CD14-positive monocyte (primary cell): ENCODE results near the gene KLHDC10. TPM values are rescaled to one million over a fixed set of nuclear protein-coding genes. Genes with fewer than 3 reads are reported as not detected.
"Not testable (repeated sequence)": the region's sequence is repeated elsewhere in the genome, so short reads cannot be mapped to it uniquely, and the experiment has no call there.

Source experiments
- DNase-seq, 3 donors: peaks; one replicate each; pipeline ENCODE4 v3.0.0-alpha.2; 2011 to 2022
- H2AFZ ChIP-seq: 2 replicates; pipeline ENCODE4 v1.6.0; 2012; ENCODE audit warnings: mild to moderate bottlenecking, low read depth, low read length, inconsistent platforms; ENCODE audit not compliant: insufficient read depth, poor library complexity, severe bottlenecking
- H3K27ac ChIP-seq, 2 donors: 1 replicate in 1 of 2; 2 replicates in 1 of 2; pipeline ENCODE4 v1.5.1; 2012 to 2013; ENCODE audit warnings: low read length in 2 of 2, control low read depth in 1 of 2, inconsistent platforms in 1 of 2, low read depth in 1 of 2, mild to moderate bottlenecking in 1 of 2
- H3K27me3 ChIP-seq, 2 donors: one replicate each; pipeline versions ENCODE4 v1.6.0 to v1.6.1; 2011 to 2013; ENCODE audit warnings: low read length in 2 of 2; ENCODE audit not compliant: control insufficient read depth in 2 of 2, insufficient read depth in 2 of 2
- H3K36me3 ChIP-seq, 2 donors: replicated peaks in 1 of 2; 1 replicate in 1 of 2; 2 replicates in 1 of 2; pipeline versions ENCODE4 v1.5.1 to v1.6.1; 2012 to 2013; ENCODE audit warnings: low read length in 2 of 2, control low read depth in 1 of 2, inconsistent platforms in 1 of 2, mild to moderate bottlenecking in 1 of 2; ENCODE audit not compliant: insufficient read depth in 2 of 2, control insufficient read depth in 1 of 2
- H3K4me1 ChIP-seq, 2 donors: 1 replicate in 1 of 2; 2 replicates in 1 of 2; pipeline versions ENCODE4 v1.5.1 to v1.6.1; 2012 to 2013; ENCODE audit warnings: low read length in 2 of 2, control low read depth in 1 of 2, inconsistent platforms in 1 of 2, mild to moderate bottlenecking in 1 of 2, moderate library complexity in 1 of 2; ENCODE audit not compliant: insufficient read depth in 2 of 2, control insufficient read depth in 1 of 2
- H3K4me2 ChIP-seq: replicated peaks from 2 replicates; pipeline ENCODE3; 2012; ENCODE audit warnings: low read length, moderate library complexity, mild to moderate bottlenecking; ENCODE audit not compliant: poor library complexity, severe bottlenecking; ENCODE audit errors: extremely low read depth
- H3K4me3 ChIP-seq, 3 experiments: fragments of 200-600 bp in 1 of 3; sonication (generic) in 1 of 3; replicated peaks in 1 of 3; 1 replicate in 2 of 3; 2 replicates in 1 of 3; pipeline ENCODE4 v1.5.1; 2011 to 2013; ENCODE audit warnings: low read length in 3 of 3, mild to moderate bottlenecking in 3 of 3, control low read depth in 2 of 3, low read depth in 2 of 3, inconsistent platforms in 1 of 3, moderate library complexity in 1 of 3
- H3K79me2 ChIP-seq: 2 replicates; pipeline ENCODE4 v1.6.0; 2012; ENCODE audit warnings: mild to moderate bottlenecking, control low read depth, inconsistent platforms, low read length, moderate library complexity; ENCODE audit not compliant: insufficient read depth
- H3K9ac ChIP-seq: 2 replicates; pipeline ENCODE4 v1.6.0; 2017; ENCODE audit warnings: low read length, mild to moderate bottlenecking; ENCODE audit not compliant: insufficient read depth, poor library complexity, severe bottlenecking
- H3K9me3 ChIP-seq, 2 donors: replicated peaks in 1 of 2; 1 replicate in 1 of 2; 2 replicates in 1 of 2; pipeline versions ENCODE4 v1.5.1 to v1.6.1; 2012 to 2013; ENCODE audit warnings: low read length in 2 of 2, control low read depth in 1 of 2; ENCODE audit not compliant: control insufficient read depth in 1 of 2, insufficient read depth in 1 of 2
- H4K20me1 ChIP-seq: 2 replicates; pipeline ENCODE4 v1.6.0; 2012; ENCODE audit warnings: mild to moderate bottlenecking, low read length, control low read depth, moderate library complexity; ENCODE audit not compliant: insufficient read depth
- H3K27ac Mint-ChIP-seq, 7 donors: one replicate each; pipeline ENCODE4 v1.8.0; 2020; ENCODE audit warnings: mild to moderate bottlenecking in 7 of 7, mixed read lengths in 7 of 7, moderate library complexity in 6 of 7, inconsistent platforms in 2 of 7
- H3K27me3 Mint-ChIP-seq, 3 donors: one replicate each; pipeline ENCODE4 v1.8.0; 2021 to 2022; ENCODE audit warnings: low read depth in 3 of 3, mild to moderate bottlenecking in 3 of 3, mixed read lengths in 3 of 3, moderate library complexity in 3 of 3, inconsistent platforms in 1 of 3
- H3K36me3 Mint-ChIP-seq, 2 donors: one replicate each; pipeline ENCODE4 v1.8.0; 2020; ENCODE audit warnings: mixed read lengths in 2 of 2, inconsistent platforms in 1 of 2, mild to moderate bottlenecking in 1 of 2
- H3K4me1 Mint-ChIP-seq: one replicate; pipeline ENCODE4 v1.8.0; 2020; ENCODE audit warnings: mild to moderate bottlenecking, mixed read lengths
- H3K4me3 Mint-ChIP-seq, 2 donors: one replicate each; pipeline ENCODE4 v1.8.0; 2020; ENCODE audit warnings: mild to moderate bottlenecking in 2 of 2, mixed read lengths in 2 of 2, moderate library complexity in 1 of 2
- H3K9me3 Mint-ChIP-seq, 7 donors: one replicate each; pipeline ENCODE4 v1.8.0; 2020 to 2022; ENCODE audit warnings: mixed read lengths in 7 of 7, mild to moderate bottlenecking in 6 of 7, moderate library complexity in 6 of 7, inconsistent platforms in 2 of 7
- WGBS: methylation state at CpG from one replicate; pipeline ENCODE4 v1.1.5; 2013; ENCODE audit warnings: missing lambda C conversion rate; ENCODE audit not compliant: insufficient coverage; 5-methylcytosine and 5-hydroxymethylcytosine counted together
- intact Hi-C, 2 donors: fragments of 100-400 bp; cut with micrococcal nuclease; formaldehyde crosslinking; loops; one replicate each; pipeline versions ENCODE4 v1.15.0 to v1.15.1; 2023
- polyA plus RNA-seq, 3 donors: library from polyadenylated mRNA; depleted of rRNA in 1 of 3; unstranded in 2 of 3; stranded (reverse) in 1 of 3; fragments of 300-500 nt in 2 of 3; fragments of >200 nt in 1 of 3; fragmentation: Illumina TruSeq in 2 of 3; gene quantifications; 1 replicate in 2 of 3; 2 replicates in 1 of 3; pipeline ENCODE4 v1.2.3, GENCODE V29; 2012 to 2021
- TF ChIP-seq, protein P1 (sequence below): fragments of 200-600 bp; IDR thresholded peaks from one replicate; pipeline ENCODE4 v1.8.0; 2022; ENCODE audit warnings: antibody characterized with exemption, mild to moderate bottlenecking

Gene KLHDC10
- polyA plus RNA-seq, 3 donors, result 1.1 to 13.9 (median 2.9) TPM

- no peak for DNase-seq
- no peak overlapping the region for H3K9ac ChIP-seq
- H3K4me1 ChIP-seq, result peaks cover 6 to 13% of the 10 kb centered on the region in 2 donors
- H3K4me3 Mint-ChIP-seq, result no peak overlapping the region
- H3K27me3 ChIP-seq, result no peaks in the 10 kb centered on the region
- H3K4me3 ChIP-seq, result no peak overlapping the region
- no peak overlapping the region for H2AFZ ChIP-seq
- no peaks in the 10 kb centered on the region for H3K9me3 ChIP-seq
- peaks cover 14% of the 10 kb centered on the region for H3K79me2 ChIP-seq
- intact Hi-C loops, result no loop called here
- peaks cover 0 to 4% (median 0%) of the 10 kb centered on the region in 7 donors for H3K9me3 Mint-ChIP-seq
- TF ChIP-seq, protein P1, sequence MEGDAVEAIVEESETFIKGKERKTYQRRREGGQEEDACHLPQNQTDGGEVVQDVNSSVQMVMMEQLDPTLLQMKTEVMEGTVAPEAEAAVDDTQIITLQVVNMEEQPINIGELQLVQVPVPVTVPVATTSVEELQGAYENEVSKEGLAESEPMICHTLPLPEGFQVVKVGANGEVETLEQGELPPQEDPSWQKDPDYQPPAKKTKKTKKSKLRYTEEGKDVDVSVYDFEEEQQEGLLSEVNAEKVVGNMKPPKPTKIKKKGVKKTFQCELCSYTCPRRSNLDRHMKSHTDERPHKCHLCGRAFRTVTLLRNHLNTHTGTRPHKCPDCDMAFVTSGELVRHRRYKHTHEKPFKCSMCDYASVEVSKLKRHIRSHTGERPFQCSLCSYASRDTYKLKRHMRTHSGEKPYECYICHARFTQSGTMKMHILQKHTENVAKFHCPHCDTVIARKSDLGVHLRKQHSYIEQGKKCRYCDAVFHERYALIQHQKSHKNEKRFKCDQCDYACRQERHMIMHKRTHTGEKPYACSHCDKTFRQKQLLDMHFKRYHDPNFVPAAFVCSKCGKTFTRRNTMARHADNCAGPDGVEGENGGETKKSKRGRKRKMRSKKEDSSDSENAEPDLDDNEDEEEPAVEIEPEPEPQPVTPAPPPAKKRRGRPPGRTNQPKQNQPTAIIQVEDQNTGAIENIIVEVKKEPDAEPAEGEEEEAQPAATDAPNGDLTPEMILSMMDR, result no peak
- H3K27ac Mint-ChIP-seq, result no peak overlapping the region
- peaks cover 6 to 9% (median 8%) of the 10 kb centered on the region in 3 donors for H3K27me3 Mint-ChIP-seq
- H3K27ac ChIP-seq, result no peak overlapping the region
- peaks cover 23 to 41% of the 10 kb centered on the region in 2 donors for H3K36me3 Mint-ChIP-seq
- peaks cover 7% of the 10 kb centered on the region for H3K4me1 Mint-ChIP-seq
- no CpG with 5 or more reads among the region's 4 CpGs for WGBS
- H3K36me3 ChIP-seq, result peaks cover 17 to 39% of the 10 kb centered on the region in 2 donors
- H4K20me1 ChIP-seq, result no peaks in the 10 kb centered on the region
- H3K4me2 ChIP-seq, result no peak overlapping the region
Observed at GRCh38 chr7:130048906-130049305, 21.4 kb upstream of the KLHDC10 start.

GRCh38 chr7:130052250-130052649 is 18.1 kb upstream of the KLHDC10 start:
- intact Hi-C loops, H3K9me3 Mint-ChIP-seq, H3K4me3 ChIP-seq, H3K27ac Mint-ChIP-seq, H3K27me3 ChIP-seq, H4K20me1 ChIP-seq, H3K4me2 ChIP-seq, H3K9me3 ChIP-seq, H3K9ac ChIP-seq, H3K4me1 Mint-ChIP-seq, H3K27ac ChIP-seq, H3K4me3 Mint-ChIP-seq, DNase-seq: not testable (repeated sequence)
- no CpG with 5 or more reads among the region's 15 CpGs for WGBS
- Histone ChIP-seq H3K79me2 (peaks cover 14% of the 10 kb centered on the region), H2AFZ (peak overlapping the region; percentile 56), H3K4me1 (peaks cover 6 to 13% of the 10 kb centered on the region in 2 donors), H3K36me3 (peaks cover 0 to 11% of the 10 kb centered on the region in 2 donors)
- peaks cover 3 to 13% of the 10 kb centered on the region in 2 donors for H3K36me3 Mint-ChIP-seq
- H3K27me3 Mint-ChIP-seq, result peaks cover 4 to 13% (median 12%) of the 10 kb centered on the region in 3 donors

GRCh38 chr7:130055198-130055597 is 15.1 kb upstream of the KLHDC10 start:
- H3K4me3 ChIP-seq, H3K36me3 Mint-ChIP-seq, H3K4me2 ChIP-seq, H4K20me1 ChIP-seq, H3K4me3 Mint-ChIP-seq, H3K4me1 Mint-ChIP-seq, H3K9me3 Mint-ChIP-seq, H3K27ac ChIP-seq, DNase-seq, H3K79me2 ChIP-seq, H3K36me3 ChIP-seq, H2AFZ ChIP-seq, intact Hi-C loops, H3K9me3 ChIP-seq, H3K9ac ChIP-seq, H3K27me3 ChIP-seq, H3K27ac Mint-ChIP-seq: not testable (repeated sequence)
- peaks cover 6 to 13% of the 10 kb centered on the region in 2 donors for H3K4me1 ChIP-seq
- H3K27me3 Mint-ChIP-seq, result peaks cover 6 to 16% (median 9%) of the 10 kb centered on the region in 3 donors
- WGBS, result 90% methylated on average over 2 of the region's 8 CpGs
